Measurements from ENCODE around the gene NGFR.
A peak's percentile ranks its signal among the peaks of the same experiment; 100 is the strongest.

NGFR gene

DNA sequence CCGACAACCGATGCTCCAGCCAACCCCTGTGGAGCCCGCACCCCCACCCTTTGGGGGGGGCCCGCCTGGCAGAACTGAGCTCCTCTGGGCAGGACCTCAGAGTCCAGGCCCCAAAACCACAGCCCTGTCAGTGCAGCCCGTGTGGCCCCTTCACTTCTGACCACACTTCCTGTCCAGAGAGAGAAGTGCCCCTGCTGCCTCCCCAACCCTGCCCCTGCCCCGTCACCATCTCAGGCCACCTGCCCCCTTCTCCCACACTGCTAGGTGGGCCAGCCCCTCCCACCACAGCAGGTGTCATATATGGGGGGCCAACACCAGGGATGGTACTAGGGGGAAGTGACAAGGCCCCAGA is 17.9 kb downstream of the NGFR start:
- peaks cover 17% of the 10 kb centered on the region for H3F3A ChIP-seq (ENCODE audit: insufficient read depth, low read length)
- H4K20me1 ChIP-seq (ENCODE audit: insufficient read depth, low read length) = no peaks in the 10 kb centered on the region
- no peak overlapping the region for H3K4me3 ChIP-seq (ENCODE audit: low read length)
- no peak overlapping the region for H3K4me2 ChIP-seq (ENCODE audit: low read depth, low read length)
- H2AFZ ChIP-seq (ENCODE audit: low read length) = no peak overlapping the region
- H3K4me1 ChIP-seq (ENCODE audit: low read length) = peaks cover 11% of the 10 kb centered on the region
- TF ChIP-seq EZH2 (optimal IDR thresholded peaks at IDR 0.05; ENCODE audit: low read depth, low read length) (no peak), EZH2phosphoT487 (IDR thresholded peaks at IDR 0.05; ENCODE audit: low read length) (no peak)
- TF ChIP-seq, protein P1, sequence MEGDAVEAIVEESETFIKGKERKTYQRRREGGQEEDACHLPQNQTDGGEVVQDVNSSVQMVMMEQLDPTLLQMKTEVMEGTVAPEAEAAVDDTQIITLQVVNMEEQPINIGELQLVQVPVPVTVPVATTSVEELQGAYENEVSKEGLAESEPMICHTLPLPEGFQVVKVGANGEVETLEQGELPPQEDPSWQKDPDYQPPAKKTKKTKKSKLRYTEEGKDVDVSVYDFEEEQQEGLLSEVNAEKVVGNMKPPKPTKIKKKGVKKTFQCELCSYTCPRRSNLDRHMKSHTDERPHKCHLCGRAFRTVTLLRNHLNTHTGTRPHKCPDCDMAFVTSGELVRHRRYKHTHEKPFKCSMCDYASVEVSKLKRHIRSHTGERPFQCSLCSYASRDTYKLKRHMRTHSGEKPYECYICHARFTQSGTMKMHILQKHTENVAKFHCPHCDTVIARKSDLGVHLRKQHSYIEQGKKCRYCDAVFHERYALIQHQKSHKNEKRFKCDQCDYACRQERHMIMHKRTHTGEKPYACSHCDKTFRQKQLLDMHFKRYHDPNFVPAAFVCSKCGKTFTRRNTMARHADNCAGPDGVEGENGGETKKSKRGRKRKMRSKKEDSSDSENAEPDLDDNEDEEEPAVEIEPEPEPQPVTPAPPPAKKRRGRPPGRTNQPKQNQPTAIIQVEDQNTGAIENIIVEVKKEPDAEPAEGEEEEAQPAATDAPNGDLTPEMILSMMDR (IDR thresholded peaks at IDR 0.05; ENCODE audit: low read length) = no peak
- DNase-seq = no peak
- H3K9me2 ChIP-seq (replicated peaks; ENCODE audit: insufficient read depth, low read length) = no peaks in the 10 kb centered on the region
- H3K36me3 ChIP-seq (replicated peaks; ENCODE audit: insufficient read depth, low read length) = no peaks in the 10 kb centered on the region
- no peaks in the 10 kb centered on the region for H3K9me3 ChIP-seq (replicated peaks; ENCODE audit: insufficient read depth, low read length)
- no peak overlapping the region for H3K27ac ChIP-seq (ENCODE audit: low read length)
- H3K27me3 ChIP-seq (replicated peaks; ENCODE audit: insufficient read depth, low read length) = peaks cover 71% of the 10 kb centered on the region
- no peaks in the 10 kb centered on the region for H3K79me2 ChIP-seq (ENCODE audit: low read length)
- no peak overlapping the region for H3K9ac ChIP-seq (ENCODE audit: low read length)

DNA sequence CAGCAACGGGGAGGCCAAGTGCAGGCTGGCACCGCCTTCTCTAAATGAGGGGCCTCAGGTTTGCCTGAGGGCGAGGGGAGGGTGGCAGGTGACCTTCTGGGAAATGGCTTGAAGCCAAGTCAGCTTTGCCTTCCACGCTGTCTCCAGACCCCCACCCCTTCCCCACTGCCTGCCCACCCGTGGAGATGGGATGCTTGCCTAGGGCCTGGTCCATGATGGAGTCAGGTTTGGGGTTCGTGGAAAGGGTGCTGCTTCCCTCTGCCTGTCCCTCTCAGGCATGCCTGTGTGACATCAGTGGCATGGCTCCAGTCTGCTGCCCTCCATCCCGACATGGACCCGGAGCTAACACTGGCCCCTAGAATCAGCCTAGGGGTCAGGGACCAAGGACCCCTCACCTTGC is 18.5 kb downstream of the NGFR start:
- Histone ChIP-seq H3K9me2 (replicated peaks; ENCODE audit: insufficient read depth, low read length) (no peaks in the 10 kb centered on the region), H3K4me3 (ENCODE audit: low read length) (no peak overlapping the region), H3K27me3 (replicated peaks; ENCODE audit: insufficient read depth, low read length) (peaks cover 71% of the 10 kb centered on the region), H3K79me2 (ENCODE audit: low read length) (no peaks in the 10 kb centered on the region), H2AFZ (ENCODE audit: low read length) (no peak overlapping the region), H3K9me3 (replicated peaks; ENCODE audit: insufficient read depth, low read length) (no peaks in the 10 kb centered on the region), H3K36me3 (replicated peaks; ENCODE audit: insufficient read depth, low read length) (no peaks in the 10 kb centered on the region), H4K20me1 (ENCODE audit: insufficient read depth, low read length) (no peaks in the 10 kb centered on the region), H3K27ac (ENCODE audit: low read length) (no peak overlapping the region), H3K4me2 (ENCODE audit: low read depth, low read length) (no peak overlapping the region), H3K4me1 (ENCODE audit: low read length) (peaks cover 11% of the 10 kb centered on the region), H3K9ac (ENCODE audit: low read length) (no peak overlapping the region), H3F3A (ENCODE audit: insufficient read depth, low read length) (peaks cover 17% of the 10 kb centered on the region)
- DNase-seq = no peak
- no peak for TF ChIP-seq EZH2phosphoT487 (IDR thresholded peaks at IDR 0.05; ENCODE audit: low read length)
- no peak for TF ChIP-seq EZH2 (optimal IDR thresholded peaks at IDR 0.05; ENCODE audit: low read depth, low read length)
- TF ChIP-seq, protein P1 (IDR thresholded peaks at IDR 0.05; ENCODE audit: low read length) = no peak

DNA sequence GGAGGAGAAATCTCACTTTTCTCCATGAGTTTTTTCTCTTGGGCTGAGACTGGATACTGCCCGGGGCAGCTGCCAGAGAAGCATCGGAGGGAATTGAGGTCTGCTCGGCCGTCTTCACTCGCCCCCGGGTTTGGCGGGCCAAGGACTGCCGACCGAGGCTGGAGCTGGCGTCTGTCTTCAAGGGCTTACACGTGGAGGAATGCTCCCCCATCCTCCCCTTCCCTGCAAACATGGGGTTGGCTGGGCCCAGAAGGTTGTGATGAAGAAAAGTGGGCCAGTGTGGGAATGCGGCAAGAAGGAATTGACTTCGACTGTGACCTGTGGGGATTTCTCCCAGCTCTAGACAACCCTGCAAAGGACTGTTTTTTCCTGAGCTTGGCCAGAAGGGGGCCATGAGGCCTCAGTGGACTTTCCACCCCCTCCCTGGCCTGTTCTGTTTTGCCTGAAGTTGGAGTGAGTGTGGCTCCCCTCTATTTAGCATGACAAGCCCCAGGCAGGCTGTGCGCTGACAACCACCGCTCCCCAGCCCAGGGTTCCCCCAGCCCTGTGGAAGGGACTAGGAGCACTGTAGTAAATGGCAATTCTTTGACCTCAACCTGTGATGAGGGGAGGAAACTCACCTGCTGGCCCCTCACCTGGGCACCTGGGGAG is 19.1 kb downstream of the NGFR start:
- H3K27ac ChIP-seq (ENCODE audit: low read length) = no peak overlapping the region
- no peaks in the 10 kb centered on the region for H4K20me1 ChIP-seq (ENCODE audit: insufficient read depth, low read length)
- peaks cover 68% of the 10 kb centered on the region for H3K27me3 ChIP-seq (replicated peaks; ENCODE audit: insufficient read depth, low read length)
- DNase-seq = peak; percentile 6
- H3K36me3 ChIP-seq (replicated peaks; ENCODE audit: insufficient read depth, low read length) = no peaks in the 10 kb centered on the region
- no peak overlapping the region for H2AFZ ChIP-seq (ENCODE audit: low read length)
- H3K79me2 ChIP-seq (ENCODE audit: low read length) = no peaks in the 10 kb centered on the region
- H3K9me3 ChIP-seq (replicated peaks; ENCODE audit: insufficient read depth, low read length) = no peaks in the 10 kb centered on the region
- H3K4me1 ChIP-seq (ENCODE audit: low read length) = peaks cover 11% of the 10 kb centered on the region
- TF ChIP-seq, protein P1 (IDR thresholded peaks at IDR 0.05; ENCODE audit: low read length) = peak; percentile 9; the same call in 1 of the 2 replicates
- TF ChIP-seq EZH2 (optimal IDR thresholded peaks at IDR 0.05; ENCODE audit: low read depth, low read length) = no peak
- H3F3A ChIP-seq (ENCODE audit: insufficient read depth, low read length) = peaks cover 17% of the 10 kb centered on the region
- no peaks in the 10 kb centered on the region for H3K9me2 ChIP-seq (replicated peaks; ENCODE audit: insufficient read depth, low read length)
- no peak overlapping the region for H3K4me3 ChIP-seq (ENCODE audit: low read length)
- no peak overlapping the region for H3K4me2 ChIP-seq (ENCODE audit: low read depth, low read length)
- no peak overlapping the region for H3K9ac ChIP-seq (ENCODE audit: low read length)
